Erythroblast (primary cell): ENCODE measurements around the gene CLEC1A.

Experiments
- GATA1 ChIP-seq: IDR thresholded peaks from 2 replicates; pipeline ENCODE4 v1.6.1; 2011; ENCODE audit warnings: low read depth, mild to moderate bottlenecking, control low read depth, low read length, moderate library complexity
- POLR2A ChIP-seq: IDR thresholded peaks from 2 replicates; pipeline ENCODE4 v1.6.1; 2011; ENCODE audit warnings: mild to moderate bottlenecking, low read length

DNA sequence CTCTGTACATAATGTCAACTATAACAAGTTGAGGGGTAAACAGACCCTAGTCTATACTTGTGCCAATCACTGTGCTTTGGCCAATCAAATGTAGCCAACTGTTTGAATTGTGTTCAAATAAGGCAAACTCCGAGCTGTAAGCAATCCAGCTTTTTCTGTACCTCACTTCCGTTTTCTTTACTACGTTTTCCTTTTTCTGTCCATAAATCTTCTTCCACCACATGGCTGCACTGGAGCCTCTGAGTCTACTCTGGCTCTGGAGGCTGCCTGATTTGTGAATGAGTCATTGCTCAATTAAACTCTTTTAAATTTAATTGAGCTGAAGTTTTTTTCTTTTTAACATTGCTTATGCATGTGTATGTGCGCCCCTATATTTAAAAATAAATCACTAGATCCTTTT lies 29.7 kb downstream of the CLEC1A start:
- TF ChIP-seq POLR2A (no peak), GATA1 (no peak)
